HUES64 (cell line): ENCODE measurements around the gene MMP1.

ENCODE experiments used
- H3K27ac ChIP-seq: 2 replicates; pipeline ENCODE4 v1.7.0; 2013; ENCODE audit warnings: low read depth, low read length, inconsistent platforms
- H3K27me3 ChIP-seq: 2 replicates; pipeline ENCODE4 v1.6.1; 2013; ENCODE audit warnings: mild to moderate bottlenecking, low read length; ENCODE audit not compliant: insufficient read depth
- H3K36me3 ChIP-seq: 2 replicates; pipeline ENCODE4 v1.6.1; 2013; ENCODE audit warnings: mild to moderate bottlenecking, low read length; ENCODE audit not compliant: insufficient read depth
- H3K4me1 ChIP-seq: 2 replicates; pipeline ENCODE4 v1.6.1; 2013; ENCODE audit warnings: mild to moderate bottlenecking, low read length, moderate library complexity; ENCODE audit not compliant: insufficient read depth
- H3K4me3 ChIP-seq: 2 replicates; pipeline ENCODE4 v1.5.1; 2013; ENCODE audit warnings: mild to moderate bottlenecking, low read length, moderate library complexity
- H3K9ac ChIP-seq: 2 replicates; pipeline ENCODE4 v1.6.1; 2013; ENCODE audit warnings: mild to moderate bottlenecking, low read depth, low read length
- H3K9me3 ChIP-seq: 2 replicates; pipeline ENCODE4 v1.6.1; 2013; ENCODE audit warnings: low read depth, low read length; ENCODE audit not compliant: insufficient read depth
- WGBS: fragments of 150-250, 120-280 bp; methylation state at CpG from one replicate; pipeline ENCODE4 v1.1.7; 2013; ENCODE audit warnings: missing lambda C conversion rate; 5-methylcytosine and 5-hydroxymethylcytosine counted together

Gene MMP1

GRCh38 chr11:102802341-102802740, 4.4 kb upstream of the MMP1 start:
- H3K27me3 ChIP-seq: no peaks in the 10 kb centered on the region
- H3K27ac ChIP-seq: no peak overlapping the region
- no peaks in the 10 kb centered on the region for H3K4me1 ChIP-seq
- H3K4me3 ChIP-seq: no peak overlapping the region
- no peaks in the 10 kb centered on the region for H3K36me3 ChIP-seq
- 88% methylated on average over 2 of the region's 2 CpGs for WGBS
- no peaks in the 10 kb centered on the region for H3K9me3 ChIP-seq
- no peak overlapping the region for H3K9ac ChIP-seq

GRCh38 chr11:102800767-102801166, 2.8 kb upstream of the MMP1 start:
- Histone ChIP-seq H3K36me3 (no peaks in the 10 kb centered on the region), H3K27me3 (no peaks in the 10 kb centered on the region), H3K4me3 (no peak overlapping the region), H3K4me1 (no peaks in the 10 kb centered on the region), H3K9ac (no peak overlapping the region), H3K27ac (no peak overlapping the region), H3K9me3 (no peaks in the 10 kb centered on the region)
- 92% methylated on average over 4 of the region's 4 CpGs for WGBS

DNA sequence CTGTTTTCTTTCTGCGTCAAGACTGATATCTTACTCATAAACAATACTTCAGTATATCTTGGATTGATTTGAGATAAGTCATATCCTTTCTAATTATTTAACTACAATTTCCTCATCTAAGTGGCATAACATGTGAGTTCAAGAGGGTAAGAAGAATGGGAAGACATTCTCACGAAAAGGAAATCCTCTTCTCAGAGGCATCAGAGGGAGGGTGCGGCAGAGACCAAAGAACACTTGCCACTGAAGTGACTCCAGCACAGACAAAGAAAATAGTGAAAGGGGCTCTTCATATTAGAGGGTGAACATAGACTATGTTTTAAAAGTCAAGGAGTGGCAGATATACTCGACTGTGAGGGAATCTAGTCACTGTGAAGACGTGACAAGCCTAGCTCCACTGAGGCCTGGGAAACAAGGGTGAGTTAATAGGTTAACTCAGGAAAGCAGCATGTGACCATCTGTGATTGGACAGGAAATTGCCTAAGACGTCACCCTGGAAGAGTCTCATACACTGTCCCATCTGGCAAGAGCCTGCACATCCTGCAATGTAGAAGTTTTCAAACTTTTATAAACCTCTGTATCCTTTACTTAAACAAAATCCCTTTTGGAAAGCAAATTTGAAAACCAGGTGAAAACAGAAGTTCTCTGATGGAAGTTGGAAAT, 1.9 kb upstream of the MMP1 start:
- Histone ChIP-seq H3K9me3 (no peaks in the 10 kb centered on the region), H3K27me3 (no peaks in the 10 kb centered on the region), H3K4me1 (no peaks in the 10 kb centered on the region), H3K9ac (no peak overlapping the region), H3K4me3 (no peak overlapping the region), H3K36me3 (no peaks in the 10 kb centered on the region), H3K27ac (no peak overlapping the region)
- 91% methylated on average over 6 of the region's 6 CpGs for WGBS

DNA sequence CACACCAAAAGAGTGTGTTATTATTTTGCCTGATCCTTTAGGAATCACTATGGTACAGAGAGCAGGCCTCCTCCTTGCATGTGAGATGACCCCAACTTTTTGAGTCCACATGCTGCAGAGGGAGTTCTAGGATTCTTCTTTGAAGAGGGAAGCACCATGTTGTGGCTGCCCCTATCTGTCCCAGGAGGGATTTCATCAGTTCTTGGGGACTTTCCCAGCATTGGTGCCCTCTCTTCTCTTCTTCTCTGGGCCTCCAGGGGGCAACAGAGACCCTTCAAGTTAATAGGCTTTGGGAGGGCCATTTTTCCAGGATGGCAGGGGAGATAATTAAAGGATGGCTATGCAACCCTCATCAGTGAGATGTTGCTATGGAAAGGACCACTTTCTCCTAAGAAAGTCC, 3.6 kb downstream of the MMP1 start:
- H3K4me3 ChIP-seq: no peak overlapping the region
- no peaks in the 10 kb centered on the region for H3K4me1 ChIP-seq
- no peaks in the 10 kb centered on the region for H3K27me3 ChIP-seq
- no peaks in the 10 kb centered on the region for H3K36me3 ChIP-seq
- H3K9ac ChIP-seq: no peak overlapping the region
- H3K9me3 ChIP-seq: no peaks in the 10 kb centered on the region
- H3K27ac ChIP-seq: no peak overlapping the region

GRCh38 chr11:102793677-102794290, 4.2 kb downstream of the MMP1 start:
- Histone ChIP-seq H3K9me3 (no peaks in the 10 kb centered on the region), H3K27me3 (no peaks in the 10 kb centered on the region), H3K4me1 (no peaks in the 10 kb centered on the region), H3K36me3 (no peaks in the 10 kb centered on the region), H3K9ac (no peak overlapping the region), H3K4me3 (no peak overlapping the region), H3K27ac (no peak overlapping the region)
- 93% methylated on average over 6 of the region's 6 CpGs for WGBS

DNA sequence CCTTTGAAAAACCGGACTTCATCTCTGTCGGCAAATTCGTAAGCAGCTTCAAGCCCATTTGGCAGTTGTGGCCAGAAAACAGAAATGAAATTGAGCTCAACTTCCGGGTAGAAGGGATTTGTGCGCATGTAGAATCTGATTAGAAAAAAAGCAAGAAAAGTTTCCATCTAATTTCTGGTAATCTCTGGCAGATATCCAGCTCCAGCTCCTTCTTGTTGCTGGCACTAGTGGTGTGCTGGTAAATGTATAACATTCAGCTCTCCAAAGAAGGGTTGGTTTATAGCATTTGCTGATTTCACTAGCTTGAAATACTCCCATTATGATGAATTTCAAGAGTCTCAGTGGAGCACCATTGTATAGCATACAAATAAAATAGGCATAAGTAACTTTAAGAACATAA, 5.4 kb downstream of the MMP1 start:
- 94% methylated on average over 5 of the region's 5 CpGs for WGBS
- H3K27ac ChIP-seq: no peak overlapping the region
- no peaks in the 10 kb centered on the region for H3K4me1 ChIP-seq
- H3K27me3 ChIP-seq: no peaks in the 10 kb centered on the region
- no peaks in the 10 kb centered on the region for H3K9me3 ChIP-seq
- H3K9ac ChIP-seq: no peak overlapping the region
- H3K36me3 ChIP-seq: no peaks in the 10 kb centered on the region
- no peak overlapping the region for H3K4me3 ChIP-seq

- Histone ChIP-seq H3K4me3 (no peak overlapping the region), H3K27ac (no peak overlapping the region), H3K36me3 (no peaks in the 10 kb centered on the region), H3K9ac (no peak overlapping the region; the same call in 1 of the 2 replicates), H3K27me3 (no peaks in the 10 kb centered on the region), H3K9me3 (no peaks in the 10 kb centered on the region), H3K4me1 (no peaks in the 10 kb centered on the region)
- 90% methylated on average over 4 of the region's 4 CpGs for WGBS
Measured at GRCh38 chr11:102791271-102792036, 6.5 kb downstream of the MMP1 start.

DNA sequence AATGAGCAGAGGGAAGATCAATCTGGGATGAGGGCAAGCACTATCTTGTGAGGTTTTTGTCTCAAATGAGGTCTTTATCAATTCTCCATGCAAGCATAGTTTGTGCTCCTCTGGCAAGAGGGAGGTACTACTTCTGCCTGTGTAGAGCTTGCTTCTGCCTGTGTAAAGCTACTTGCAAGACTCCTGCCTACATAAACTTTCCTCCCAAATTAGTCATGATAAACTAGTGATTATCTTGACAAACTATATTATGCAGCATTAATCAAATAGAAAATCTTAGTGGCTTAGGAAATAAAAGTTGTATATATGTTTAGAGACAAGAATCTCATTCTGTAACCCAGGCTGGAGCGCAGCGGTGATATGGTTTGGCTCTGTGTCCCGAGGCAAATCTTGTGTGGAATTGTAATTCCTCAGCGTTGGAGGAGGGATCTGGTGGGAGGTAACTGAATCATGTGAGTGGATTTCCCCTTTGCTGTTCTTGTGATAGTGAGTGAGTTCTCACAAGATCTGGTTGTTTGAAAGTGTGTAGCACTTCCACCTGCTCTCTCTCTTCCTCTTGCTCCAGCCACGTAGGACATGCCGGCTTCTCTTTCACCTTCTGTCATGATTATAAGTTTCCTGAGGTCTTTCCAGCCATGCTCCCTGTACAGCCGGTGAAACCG, 9.5 kb downstream of the MMP1 start:
- Histone ChIP-seq H3K9ac (no peak overlapping the region), H3K9me3 (no peaks in the 10 kb centered on the region), H3K27me3 (no peaks in the 10 kb centered on the region), H3K4me3 (no peak overlapping the region), H3K36me3 (no peaks in the 10 kb centered on the region), H3K4me1 (no peaks in the 10 kb centered on the region), H3K27ac (no peak overlapping the region)
- 96% methylated on average over 8 of the region's 8 CpGs for WGBS

- Histone ChIP-seq H3K9me3 (no peaks in the 10 kb centered on the region), H3K4me1 (peaks cover 18% of the 10 kb centered on the region), H3K27ac (no peak overlapping the region), H3K4me3 (no peak overlapping the region), H3K27me3 (no peaks in the 10 kb centered on the region), H3K9ac (no peak overlapping the region), H3K36me3 (no peaks in the 10 kb centered on the region)
- WGBS: 96% methylated on average over 3 of the region's 3 CpGs
Measured at GRCh38 chr11:102784380-102784779, 13.6 kb downstream of the MMP1 start.

DNA sequence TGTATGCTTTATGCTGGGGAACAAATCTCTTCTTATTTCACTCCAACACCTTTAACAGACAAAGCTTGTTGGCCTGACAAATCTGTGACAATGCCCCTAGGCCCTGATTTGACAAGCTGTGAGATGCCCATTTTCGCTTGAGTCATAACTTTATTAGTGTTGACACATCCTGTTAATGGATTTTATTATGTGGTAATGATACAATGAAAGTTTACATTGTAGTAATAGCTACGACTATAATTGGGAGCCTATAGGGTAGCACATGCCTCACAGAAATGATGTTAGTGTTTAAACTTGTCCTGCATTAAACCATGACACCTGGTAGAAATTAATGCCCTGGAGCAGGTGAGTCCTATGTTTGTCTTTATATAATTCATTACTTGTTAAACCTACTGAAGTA, 14.2 kb downstream of the MMP1 start:
- peaks cover 19% of the 10 kb centered on the region for H3K4me1 ChIP-seq
- 94% methylated on average over 2 of the region's 2 CpGs for WGBS
- no peaks in the 10 kb centered on the region for H3K27me3 ChIP-seq
- no peak overlapping the region for H3K27ac ChIP-seq
- no peaks in the 10 kb centered on the region for H3K36me3 ChIP-seq
- no peaks in the 10 kb centered on the region for H3K9me3 ChIP-seq
- H3K9ac ChIP-seq: no peak overlapping the region
- H3K4me3 ChIP-seq: no peak overlapping the region

DNA sequence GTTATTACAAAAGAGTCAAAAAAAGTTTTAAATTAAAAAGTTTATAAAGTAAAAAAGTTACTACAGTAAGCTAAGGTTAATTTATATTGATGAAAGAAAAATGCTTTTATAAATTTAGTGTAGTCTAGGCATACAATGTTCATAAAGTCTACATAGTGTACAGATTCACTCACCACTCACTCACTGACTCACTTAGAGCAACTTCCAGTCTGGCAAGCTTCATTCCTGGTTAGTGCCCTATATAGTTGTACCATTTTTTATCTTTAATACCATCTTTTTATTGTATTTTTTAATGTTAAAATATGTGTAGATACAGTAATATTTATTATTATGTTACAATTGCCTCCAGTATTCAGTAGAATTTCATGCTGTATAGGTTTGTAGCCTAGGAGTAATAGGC, 14.9 kb downstream of the MMP1 start:
- H3K4me3 ChIP-seq: no peak overlapping the region
- no peaks in the 10 kb centered on the region for H3K27me3 ChIP-seq
- H3K27ac ChIP-seq: no peak overlapping the region
- no peak overlapping the region for H3K9ac ChIP-seq
- no peaks in the 10 kb centered on the region for H3K36me3 ChIP-seq
- no peaks in the 10 kb centered on the region for H3K9me3 ChIP-seq
- peaks cover 19% of the 10 kb centered on the region for H3K4me1 ChIP-seq
